Measurements from ENCODE around the gene ZNF236. TPM values are rescaled to one million over a fixed set of nuclear protein-coding genes. Genes with fewer than 3 reads are reported as not detected.

ZNF236 gene
- total and polyA plus RNA-seq, 10 of the 15 experiments (the other 5 are each of a cell fraction or from before 2014, with no cell fraction given): 1.0 to 14.4 (median 5.9) TPM

DNA sequence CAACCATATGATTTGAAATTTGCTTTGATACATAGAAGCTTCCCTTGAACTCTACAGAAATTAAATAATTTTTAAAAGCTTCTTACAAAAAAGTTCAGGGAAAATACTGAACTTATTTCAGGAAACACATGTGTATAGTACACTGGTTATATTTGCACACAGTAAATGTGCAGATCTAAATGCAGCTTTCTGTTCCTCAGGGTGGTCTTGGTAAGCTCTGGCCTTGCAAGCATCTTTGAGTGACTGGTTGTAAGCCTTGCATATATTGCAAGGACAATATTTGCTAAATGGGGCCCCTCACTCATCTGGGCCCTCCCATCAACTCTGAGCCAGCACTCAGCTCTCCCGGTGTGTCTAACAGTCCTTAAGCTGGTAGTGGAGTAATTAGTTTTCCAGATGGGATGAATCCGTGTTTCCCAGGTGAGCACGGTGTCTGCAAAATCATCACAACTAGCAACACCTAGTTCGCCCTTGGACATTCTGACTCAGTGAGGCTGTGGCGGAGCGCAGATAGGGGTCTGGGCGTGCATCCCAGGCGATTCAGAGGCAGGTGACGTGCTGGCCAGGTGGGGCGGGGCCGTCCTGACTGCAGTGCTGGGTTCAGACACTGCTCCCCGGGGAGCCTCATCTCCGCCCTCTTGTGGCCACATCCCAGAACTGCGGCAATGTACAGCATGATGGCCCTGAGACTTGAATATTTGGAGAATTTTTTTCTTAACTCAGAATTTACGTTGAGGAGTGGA, 160.7 kb downstream of the ZNF236 start:
- Histone ChIP-seq H3K36me3 (ENCODE audit: control insufficient read depth in 2 of 2, insufficient read depth in 2 of 2, low read length in 1 of 2) (no peaks in the 10 kb centered on the region), H3K27ac (ENCODE audit: control insufficient read depth, insufficient read depth) (no peak overlapping the region), H3K4me1 (ENCODE audit: control insufficient read depth, insufficient read depth, low read length) (peaks cover 21% of the 10 kb centered on the region), H3K9me3 (replicated peaks; ENCODE audit: control insufficient read depth, insufficient read depth, low read length) (no peaks in the 10 kb centered on the region), H3K79me2 (ENCODE audit: control insufficient read depth, insufficient read depth, low read length) (no peaks in the 10 kb centered on the region), H2AFZ (ENCODE audit: control insufficient read depth, low read depth, low read length) (no peak overlapping the region; the same call in 1 of the 2 replicates), H3K4me2 (ENCODE audit: control insufficient read depth, insufficient read depth) (peak overlapping the region; percentile 56), H3K9ac (ENCODE audit: control insufficient read depth, insufficient read depth, low read length) (no peak overlapping the region), H3K27me3 (replicated peaks in 1 of 2; ENCODE audit: control insufficient read depth in 2 of 2, insufficient read depth in 2 of 2, low read length in 1 of 2) (no peaks in the 10 kb centered on the region), H4K20me1 (ENCODE audit: control insufficient read depth, insufficient read depth) (no peaks in the 10 kb centered on the region), H3K4me3 (no peak overlapping the region)
- intact Hi-C loops (cut with micrococcal nuclease; ENCODE audit: unreplicated experiment): loop anchor here (1.0 to 2.0 kb wide), 3 partner anchors 61 to 181 kb away; no protein-coding TSS in a partner anchor
- peak; percentile 83 for ATAC-seq
- peak; percentile 48 for DNase-seq (ENCODE audit: low read depth, low spot score)
- POLR2A ChIA-PET: interaction anchor here (1.4 to 1.7 kb wide), 3 partner anchors 18 to 72 kb away, joined by 3 to 8 read pairs (median 5); no protein-coding TSS in a partner anchor
- CTCF ChIA-PET: interaction anchor here (0.6 to 12.7 kb wide), 44 partner anchors 8 to 228 kb away, joined by 3 to 236 read pairs (median 4); no protein-coding TSS in a partner anchor
- SMC1A ChIA-PET (ENCODE audit: uncharacterized antibody, unreplicated experiment): interaction anchor here (0.8 to 7.6 kb wide), 32 partner anchors 8 to 228 kb away, joined by 3 to 140 read pairs (median 4); no protein-coding TSS in a partner anchor
- peak; percentile 85 for FAIRE-seq
- 15% methylated on average over 15 of the region's 15 CpGs for WGBS (ENCODE audit: insufficient coverage, insufficient replicate concordance, low lambda C conversion rate, missing lambda C conversion rate)
- no TSS peak for BruUV-seq (replicated peaks)
- in situ Hi-C loops (cut with MboI): loop anchor here (5.0 to 10.0 kb wide), 2 partner anchors 61 to 178 kb away; no protein-coding TSS in a partner anchor
- RAD21 ChIA-PET (ENCODE audit: unreplicated experiment): interaction anchor here (0.6 to 5.5 kb wide), 26 partner anchors 15 to 300 kb away, joined by 3 to 70 read pairs (median 4); no protein-coding TSS in a partner anchor
- TF ChIP-seq BHLHE40 (IDR thresholded peaks at IDR 0.05; ENCODE audit: borderline replicate concordance in 1 of 2, low read depth in 2 of 2, low read length in 1 of 2): peak; percentile 37 to 64; a peak in 2 of 4 replicates
- TF ChIP-seq SREBF2 (IDR thresholded peaks at IDR 0.05; ENCODE audit: low read length): no peak
- TF ChIP-seq E2F4 (IDR thresholded peaks at IDR 0.05; ENCODE audit: low read depth, low read length): no peak
- TF ChIP-seq BACH1 (IDR thresholded peaks at IDR 0.05; ENCODE audit: borderline replicate concordance): peak; percentile 38; the same call in 1 of the 2 replicates
- peak; percentile 18 for TF ChIP-seq RELA (IDR thresholded peaks at IDR 0.05; ENCODE audit: borderline replicate concordance, partially characterized antibody)
- no peak for TF ChIP-seq CUX1 (IDR thresholded peaks at IDR 0.05; ENCODE audit: insufficient replicate concordance, low read depth, low read length)
- TF ChIP-seq BCLAF1 (IDR thresholded peaks at IDR 0.05): 0 out of 2 replicates have a peak, but pooled peaks have one; percentile 5
- peak; percentile 18 for TF ChIP-seq SP1 (IDR thresholded peaks at IDR 0.05; ENCODE audit: low read depth, low read length)
- TF ChIP-seq ESRRA (IDR thresholded peaks at IDR 0.05; ENCODE audit: low read length): 0 out of 2 replicates have a peak, but pooled peaks have one; percentile 39
- TF ChIP-seq SUPT20H (IDR thresholded peaks at IDR 0.05; ENCODE audit: borderline replicate concordance, control insufficient read depth, low read depth, low read length): no peak
- TF ChIP-seq JUNB (IDR thresholded peaks at IDR 0.05): no peak
- no peak for TF ChIP-seq TAF1 (IDR thresholded peaks at IDR 0.05; ENCODE audit: borderline replicate concordance, low read depth, low read length)
